RWPE2 (cell line): ENCODE data around the gene MOB2.
A peak's percentile ranks its signal among the peaks of the same experiment; 100 is the strongest.
"Not testable (repeated sequence)": the region's sequence is repeated elsewhere in the genome, so short reads cannot be mapped to it uniquely, and the experiment has no call there.

Experiments
- ATAC-seq: fragments of 200-7000 bp; cut with Tn5 transposase; 3 replicates; pipeline ENCODE4 v1.9.1; 2021; ENCODE audit warnings: low read depth
- DNase-seq: peaks from one replicate; pipeline ENCODE4 v3.0.0-alpha.2; 2020; ENCODE audit warnings: low spot score
- H3K27ac ChIP-seq: fragments of 450-650 bp; 2 replicates; pipeline ENCODE4 v1.5.1; 2017; ENCODE audit warnings: mild to moderate bottlenecking; ENCODE audit not compliant: poor library complexity, severe bottlenecking
- H3K27me3 ChIP-seq: fragments of 250-450 bp; sonication (Bioruptor Pico); 2 replicates; pipeline ENCODE4 v1.5.1; 2021; ENCODE audit warnings: mild to moderate bottlenecking, moderate library complexity; ENCODE audit not compliant: insufficient read depth, poor library complexity, severe bottlenecking
- H3K36me3 ChIP-seq: fragments of 250-450 bp; sonication (Bioruptor Pico); 2 replicates; pipeline ENCODE4 v1.5.1; 2020; ENCODE audit warnings: low read depth, mild to moderate bottlenecking, moderate library complexity
- H3K4me1 ChIP-seq: fragments of 250-450 bp; sonication (Bioruptor Pico); 2 replicates; pipeline ENCODE4 v1.5.1; 2021; ENCODE audit warnings: mild to moderate bottlenecking, moderate library complexity; ENCODE audit not compliant: insufficient read depth, poor library complexity, severe bottlenecking
- H3K4me3 ChIP-seq: fragments of 250-450 bp; sonication (Bioruptor Pico); 2 replicates; pipeline ENCODE4 v1.5.1; 2021; ENCODE audit warnings: mild to moderate bottlenecking, moderate library complexity; ENCODE audit not compliant: severe bottlenecking
- H3K9me3 ChIP-seq: fragments of 250-450 bp; sonication (Bioruptor Pico); 2 replicates; pipeline ENCODE4 v1.5.1; 2021; ENCODE audit warnings: mild to moderate bottlenecking, moderate library complexity; ENCODE audit not compliant: severe bottlenecking
- CTCF ChIP-seq: fragments of 450-650 bp; IDR thresholded peaks from one replicate; pipeline ENCODE4 v1.5.1; 2017; ENCODE audit warnings: mild to moderate bottlenecking, moderate library complexity; ENCODE audit not compliant: poor library complexity, severe bottlenecking

Gene MOB2

GRCh38 chr11:1435820-1436467 is 50.6 kb downstream of the MOB2 start:
- Histone ChIP-seq H3K27ac (no peak overlapping the region), H3K27me3 (no peaks in the 10 kb centered on the region), H3K9me3 (no peaks in the 10 kb centered on the region), H3K36me3 (no peaks in the 10 kb centered on the region), H3K4me1 (no peaks in the 10 kb centered on the region), H3K4me3 (no peak overlapping the region)
- DNase-seq: no peak
- TF ChIP-seq CTCF: no peak
- ATAC-seq: peak; percentile 47

DNA sequence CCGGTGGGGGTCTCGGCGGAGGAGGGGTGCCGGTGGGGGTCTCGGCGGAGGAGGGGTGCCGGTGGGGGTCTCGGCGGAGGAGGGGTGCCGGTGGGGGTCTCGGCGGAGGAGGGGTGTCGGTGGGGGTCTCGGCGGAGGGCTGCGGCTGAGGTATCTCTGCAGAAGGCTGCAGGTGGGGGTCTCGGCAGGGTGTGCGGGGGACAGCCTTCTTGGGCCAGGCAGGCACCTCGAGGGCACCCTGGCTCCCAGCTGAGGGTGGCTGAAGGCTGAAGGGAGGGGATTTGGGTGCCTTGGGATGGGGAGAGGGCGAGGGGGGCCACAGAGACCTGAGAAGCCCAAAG is 51.1 kb downstream of the MOB2 start:
- not testable (repeated sequence) for H3K27ac ChIP-seq, DNase-seq, ATAC-seq

DNA sequence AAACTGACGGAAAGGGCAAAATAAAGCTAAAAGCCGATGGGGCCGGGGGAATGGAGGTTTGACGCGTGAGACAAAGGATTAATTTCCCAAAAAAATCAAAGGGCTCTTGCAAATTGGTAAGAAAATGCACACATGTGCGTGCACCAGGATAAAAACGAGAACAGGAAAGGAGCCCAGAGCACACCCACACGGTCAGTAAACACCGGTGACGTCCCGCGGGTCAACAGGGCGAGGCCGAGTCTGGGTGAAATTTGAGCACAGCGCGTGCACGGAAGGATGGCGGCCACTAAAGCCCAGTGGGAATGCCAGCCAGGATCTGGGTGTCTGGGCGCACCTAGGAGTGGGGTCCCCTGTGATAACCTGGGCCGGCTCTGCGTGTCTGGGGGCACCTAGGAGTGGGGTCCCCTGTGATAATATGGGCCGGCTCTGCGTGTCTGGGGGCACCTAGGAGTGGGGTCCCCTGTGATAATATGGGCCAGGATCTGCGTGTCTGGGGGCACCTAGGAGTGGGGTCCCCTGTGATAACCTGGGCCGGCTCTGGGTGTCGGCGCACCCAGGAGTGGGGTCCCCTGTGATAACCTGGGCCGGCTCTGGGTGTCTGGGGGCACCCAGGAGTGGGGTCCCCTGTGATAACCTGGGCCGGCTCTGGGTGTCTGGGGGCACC is 52.5 kb downstream of the MOB2 start:
- no peak overlapping the region for H3K4me3 ChIP-seq
- no peaks in the 10 kb centered on the region for H3K9me3 ChIP-seq
- H3K4me1 ChIP-seq: no peaks in the 10 kb centered on the region
- ATAC-seq (no peak), DNase-seq (no peak)
- no peaks in the 10 kb centered on the region for H3K36me3 ChIP-seq
- no peaks in the 10 kb centered on the region for H3K27me3 ChIP-seq
- H3K27ac ChIP-seq: no peak overlapping the region
- no peak for TF ChIP-seq CTCF

More for the DNA sequence above, 51.1 kb downstream of the MOB2 start:
- not testable (repeated sequence) for H3K4me1 ChIP-seq, H3K27me3 ChIP-seq, H3K9me3 ChIP-seq, H3K4me3 ChIP-seq, H3K36me3 ChIP-seq

DNA sequence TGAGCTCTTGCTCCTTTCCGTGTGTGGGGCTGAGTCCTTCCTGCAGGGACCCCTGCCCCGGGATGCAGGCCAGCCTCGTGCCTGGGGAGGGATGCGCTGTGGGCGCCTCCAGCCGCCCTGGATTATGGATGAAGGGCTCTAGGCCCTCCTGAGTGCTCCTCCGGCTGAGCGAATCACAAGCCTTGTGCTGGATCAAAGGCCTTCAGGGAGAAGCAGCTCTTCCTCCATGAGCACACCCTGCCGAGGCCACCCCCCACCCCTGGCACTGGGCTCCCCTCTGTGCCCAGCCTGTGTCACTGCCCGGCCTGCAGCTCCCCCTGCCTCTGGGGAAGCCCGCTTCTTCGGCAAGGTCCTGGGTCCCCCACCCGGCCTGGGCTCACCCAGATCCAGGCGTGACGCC is 53.0 kb downstream of the MOB2 start:
- H3K9me3 ChIP-seq: no peaks in the 10 kb centered on the region
- no peak for TF ChIP-seq CTCF
- H3K27ac ChIP-seq: no peak overlapping the region
- no peaks in the 10 kb centered on the region for H3K27me3 ChIP-seq
- no peaks in the 10 kb centered on the region for H3K4me1 ChIP-seq
- H3K4me3 ChIP-seq: no peak overlapping the region
- no peak for DNase-seq
- no peaks in the 10 kb centered on the region for H3K36me3 ChIP-seq
- no peak for ATAC-seq

GRCh38 chr11:1428762-1429316 is 57.7 kb downstream of the MOB2 start:
- H3K9me3 ChIP-seq: no peaks in the 10 kb centered on the region
- H3K4me1 ChIP-seq: no peaks in the 10 kb centered on the region
- DNase-seq (no peak), ATAC-seq (no peak)
- no peaks in the 10 kb centered on the region for H3K27me3 ChIP-seq
- no peaks in the 10 kb centered on the region for H3K36me3 ChIP-seq
- TF ChIP-seq CTCF: no peak
- H3K4me3 ChIP-seq: no peak overlapping the region
- no peak overlapping the region for H3K27ac ChIP-seq
